K562 (cell line): ENCODE data around the gene GFM1. TPM values are rescaled to one million over a fixed set of nuclear protein-coding genes. Genes with fewer than 3 reads are reported as not detected.

Experiments used
- CREB1 ChIP-seq, 2 experiments: sonication (generic) in 1 of 2; formaldehyde crosslinking in 1 of 2; IDR thresholded peaks; 2 replicates each; pipeline versions ENCODE4 v1.6.1 to v1.8.0; 2012 to 2022; ENCODE audit warnings: inconsistent platforms in 1 of 2, mild to moderate bottlenecking in 1 of 2, missing genetic modification reagents in 1 of 2, moderate library complexity in 1 of 2
- DEAF1 ChIP-seq: fragments of 450-650 bp; formaldehyde crosslinking; IDR thresholded peaks from 2 replicates; pipeline ENCODE4 v1.4.0; 2020; ENCODE audit warnings: mild to moderate bottlenecking, moderate library complexity
- DPF2 ChIP-seq: fragments of 450-650 bp; IDR thresholded peaks from 2 replicates; pipeline ENCODE4 v1.6.1; 2016
- FOXM1 ChIP-seq, 2 experiments: fragments of 450-650 bp in 1 of 2; sonication (generic) in 1 of 2; formaldehyde crosslinking in 1 of 2; IDR thresholded peaks; 2 replicates each; pipeline versions ENCODE4 v1.6.1 to v1.9.0; 2017 to 2022; ENCODE audit warnings: low read depth in 2 of 2, mild to moderate bottlenecking in 2 of 2, missing genetic modification reagents in 1 of 2, moderate library complexity in 1 of 2
- HMGXB4 ChIP-seq: sonication (generic); formaldehyde crosslinking; IDR thresholded peaks from 2 replicates; pipeline ENCODE4 v1.8.1; 2023; ENCODE audit warnings: mild to moderate bottlenecking, missing genetic modification reagents
- MBD2 ChIP-seq: sonication (generic); IDR thresholded peaks from 2 replicates; pipeline ENCODE4 v1.6.1; 2016; ENCODE audit warnings: low read depth, borderline replicate concordance
- PHF21A ChIP-seq: fragments of 450-650 bp; IDR thresholded peaks from 2 replicates; pipeline ENCODE4 v1.6.1; 2017; ENCODE audit warnings: low read depth, borderline replicate concordance
- PML ChIP-seq: IDR thresholded peaks from 2 replicates; pipeline ENCODE4 v1.6.1; 2012; ENCODE audit warnings: low read length, inconsistent platforms
- RAD51 ChIP-seq: fragments of 450-650 bp; IDR thresholded peaks from 2 replicates; pipeline ENCODE4 v1.7.1; 2016; ENCODE audit warnings: low read depth, mild to moderate bottlenecking, borderline replicate concordance
- RBBP5 ChIP-seq: fragments of 200-600 bp; sonication (generic); IDR thresholded peaks from 2 replicates; pipeline ENCODE4 v1.6.1; 2012; ENCODE audit warnings: borderline replicate concordance, mild to moderate bottlenecking, low read length, control low read depth, inconsistent platforms; ENCODE audit not compliant: insufficient read depth, poor library complexity, severe bottlenecking
- RERE ChIP-seq: sonication (generic); formaldehyde crosslinking; IDR thresholded peaks from 2 replicates; pipeline ENCODE4 v1.8.0; 2023; ENCODE audit warnings: missing genetic modification reagents, mild to moderate bottlenecking, borderline replicate concordance
- SMC3 ChIP-seq: conservative IDR thresholded peaks from 2 replicates; pipeline ENCODE4 v1.6.1; 2011; ENCODE audit warnings: low read depth, low read length, improper control_type of control experiment; ENCODE audit not compliant: insufficient read depth
- SP2 ChIP-seq: IDR thresholded peaks from 2 replicates; pipeline ENCODE4 v1.6.1; 2011; ENCODE audit warnings: mild to moderate bottlenecking, low read depth, low read length, moderate library complexity; ENCODE audit not compliant: poor library complexity, severe bottlenecking; ENCODE audit errors: extremely low read depth
- TCFL5 ChIP-seq: fragments of 250-450 bp; sonication (Bioruptor Pico); conservative IDR thresholded peaks from 2 replicates; pipeline ENCODE4 v1.6.1; 2021; ENCODE audit warnings: mild to moderate bottlenecking, moderate library complexity, matching md5 sums
- polyA plus RNA-seq, 8 experiments: library from polyadenylated mRNA; depleted of rRNA in 4 of 8; stranded (reverse) in 5 of 8; unstranded in 3 of 8; fragments of >200 nt; fragmentation: Nextera tagmentation in 2 of 8; fragmentation: Illumina TruSeq in 1 of 8; extraction: Ambion mirVana in 2 of 8; extraction: Trizol in 1 of 8; gene quantifications; 2 replicates each; pipeline versions ENCODE4 v1.2.1 to v1.2.3, GENCODE V29; 2011 to 2014; ENCODE audit warnings: inconsistent platforms in 1 of 8, missing spikeins in 1 of 8
- total RNA-seq, 7 experiments: library from RNA; depleted of rRNA in 6 of 7; stranded (reverse); fragments of >200 nt in 6 of 7; fragmentation: Illumina TruSeq in 2 of 7; extraction: Trizol in 2 of 7; gene quantifications; 2 replicates each; pipeline versions ENCODE4 v1.2.1 to v1.2.3, GENCODE V29; 2011 to 2021; ENCODE audit warnings: low replicate concordance in 1 of 7
- TF ChIP-seq, protein P1 (sequence below): sonication (generic); formaldehyde crosslinking; IDR thresholded peaks from 2 replicates; pipeline ENCODE4 v1.9.0; 2022; ENCODE audit warnings: mild to moderate bottlenecking, missing genetic modification reagents

GFM1 gene
- total and polyA plus RNA-seq, 9 of the 15 experiments (the other 6 are each of a cell fraction or from before 2014, with no cell fraction given): 38.9 to 86.7 (median 64.8) TPM

DNA sequence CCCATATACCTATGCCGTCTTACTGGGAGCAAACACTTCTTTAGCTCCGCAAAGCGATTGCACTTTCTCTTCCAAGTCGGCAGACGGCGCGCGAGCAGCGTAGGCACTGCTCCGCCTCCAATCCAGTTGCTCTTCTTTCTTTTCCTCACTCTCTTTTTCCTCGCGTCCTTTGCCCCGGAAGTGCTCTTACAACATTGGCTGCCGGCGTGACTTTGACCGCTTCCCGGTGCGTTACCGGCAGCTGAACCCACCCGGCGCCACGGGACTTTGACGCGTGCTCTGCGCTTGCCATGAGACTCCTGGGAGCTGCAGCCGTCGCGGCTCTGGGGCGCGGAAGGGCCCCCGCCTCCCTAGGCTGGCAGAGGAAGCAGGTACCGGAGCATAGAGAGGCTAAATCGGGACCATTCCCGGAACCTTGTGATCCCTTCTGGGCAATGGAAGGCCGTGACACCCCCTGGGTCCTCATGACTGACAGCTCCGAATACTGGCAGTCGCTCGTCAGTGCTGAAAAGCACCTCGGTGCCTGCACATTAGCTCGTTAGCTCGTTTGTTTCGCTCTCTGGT, at the start of gene GFM1 (continued):
- TF ChIP-seq RERE (no peak), TCFL5 (CRISPR knock-in tag) (no peak), FOXM1 (IDR thresholded peaks at IDR 0.05; ENCODE audit: low read depth) (peak; percentile 53; the same call in 1 of the 2 replicates), FOXM1 (CRISPR knock-in tag; IDR thresholded peaks at IDR 0.05; ENCODE audit: low read depth) (0 out of 2 replicates have a peak, but pooled peaks have one; percentile 57), PHF21A (peak; percentile 72; the same call in 1 of the 2 replicates), PML (peak; percentile 79), RAD51 (no peak; the same call in 1 of the 2 replicates), SMC3 (peak; percentile 48; the same call in 1 of the 2 replicates), SP2 (peak; percentile 66), MBD2 (0 out of 2 replicates have a peak, but pooled peaks have one; percentile 64), CREB1 (IDR thresholded peaks at IDR 0.05) (peak; percentile 60), CREB1 (CRISPR knock-in tag; IDR thresholded peaks at IDR 0.05) (peak; percentile 78; the same call in 1 of the 2 replicates), RBBP5 (peak; percentile 99), HMGXB4 (CRISPR knock-in tag) (0 out of 2 replicates have a peak, but pooled peaks have one; percentile 51), DEAF1 (CRISPR knock-in tag) (no peak), DPF2 (0 out of 2 replicates have a peak, but pooled peaks have one; percentile 16)
- TF ChIP-seq, protein P1, sequence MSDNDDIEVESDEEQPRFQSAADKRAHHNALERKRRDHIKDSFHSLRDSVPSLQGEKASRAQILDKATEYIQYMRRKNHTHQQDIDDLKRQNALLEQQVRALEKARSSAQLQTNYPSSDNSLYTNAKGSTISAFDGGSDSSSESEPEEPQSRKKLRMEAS (CRISPR knock-in tag): peak; percentile 91
